Measurements from ENCODE around the gene KCTD12. TPM values are rescaled to one million over a fixed set of nuclear protein-coding genes. Genes with fewer than 3 reads are reported as not detected.
"Not testable (repeated sequence)": the region's sequence is repeated elsewhere in the genome, so short reads cannot be mapped to it uniquely, and the experiment has no call there.

The KCTD12 gene
- total RNA-seq, 1 experiment from 2014 or later = 1.9 TPM

- H3K27ac ChIP-seq (ENCODE audit: low read depth, low read length) = no peak overlapping the region
- RAD21 ChIA-PET (ENCODE audit: low non-redundant PET in 1 of 2, low total read pairs in 2 of 2, uncharacterized antibody in 2 of 2, unreplicated experiment in 2 of 2) = no interaction called here
- no peaks in the 10 kb centered on the region for H3K36me3 ChIP-seq (ENCODE audit: control insufficient read depth in 1 of 2, insufficient read depth in 2 of 2, low read length in 2 of 2)
- no peaks in the 10 kb centered on the region for H3K4me1 ChIP-seq (ENCODE audit: control insufficient read depth in 1 of 2, insufficient read depth in 2 of 2, low read length in 2 of 2)
- H2AFZ ChIP-seq (ENCODE audit: low read depth, low read length, poor library complexity, severe bottlenecking) = no peak overlapping the region
- no TSS peak for BruUV-seq (replicated peaks)
- no peak overlapping the region for H3K4me2 ChIP-seq (ENCODE audit: low read length)
- H3K9me2 ChIP-seq (ENCODE audit: insufficient read depth) = no peaks in the 10 kb centered on the region
- DNase-seq (ENCODE audit: low read depth, low spot score) (peak; percentile 69), ATAC-seq (peak; percentile 84)
- H3K79me2 ChIP-seq (ENCODE audit: insufficient read depth, low read length) = no peaks in the 10 kb centered on the region
- CTCF ChIA-PET = interaction anchor here (0.6 to 1.9 kb wide), 13 partner anchors 8 to 1229 kb away, joined by 3 to 11 read pairs (median 5); no protein-coding TSS in a partner anchor
- H3K27me3 ChIP-seq (ENCODE audit: insufficient read depth, low read length) = peaks cover 20% of the 10 kb centered on the region
- no peaks in the 10 kb centered on the region for H3K9me3 ChIP-seq (ENCODE audit: control insufficient read depth in 1 of 2, insufficient read depth in 1 of 2, low read depth in 1 of 2, low read length in 2 of 2)
- TF ChIP-seq CTCF (IDR thresholded peaks at IDR 0.05 in 2 of 3, conservative IDR thresholded peaks at IDR 0.05 in 1 of 3; ENCODE audit: borderline replicate concordance in 1 of 3, insufficient read depth in 1 of 3, low read depth in 2 of 3, low read length in 2 of 3) (peak; percentile 66 to 98 (median 96)), EGR1 (IDR thresholded peaks at IDR 0.05; ENCODE audit: low read depth) (no peak), RAD21 (IDR thresholded peaks at IDR 0.05; ENCODE audit: low read depth) (peak; percentile 87)
- no peak overlapping the region for H3K4me3 ChIP-seq (replicated peaks in 1 of 2; ENCODE audit: low read depth in 1 of 2, low read length in 2 of 2)
- intact Hi-C loops (cut with micrococcal nuclease) = loop anchor here (1.0 to 10.0 kb wide), 6 partner anchors 430 to 1329 kb away; no protein-coding TSS in a partner anchor
- H3K9ac ChIP-seq (ENCODE audit: low read length) = no peak overlapping the region
- POLR2A ChIA-PET = no interaction called here
- H4K20me1 ChIP-seq (ENCODE audit: insufficient read depth) = no peaks in the 10 kb centered on the region
Measured at GRCh38 chr13:76903544-76904162, 17.4 kb upstream of the KCTD12 start.

GRCh38 chr13:76899066-76899465 is 12.9 kb upstream of the KCTD12 start:
- BruUV-seq (replicated peaks); H3K4me1 ChIP-seq (ENCODE audit: control insufficient read depth in 1 of 2, insufficient read depth in 2 of 2, low read length in 2 of 2); H3K4me3 ChIP-seq (replicated peaks in 1 of 2; ENCODE audit: low read depth in 1 of 2, low read length in 2 of 2); ATAC-seq; POLR2A ChIA-PET; H3K4me2 ChIP-seq (ENCODE audit: low read length); H3K36me3 ChIP-seq (ENCODE audit: control insufficient read depth in 1 of 2, insufficient read depth in 2 of 2, low read length in 2 of 2); intact Hi-C loops (cut with micrococcal nuclease); H3K27ac ChIP-seq (ENCODE audit: low read depth, low read length); H3K9me2 ChIP-seq (ENCODE audit: insufficient read depth); CTCF ChIA-PET; H3K79me2 ChIP-seq (ENCODE audit: insufficient read depth, low read length); H4K20me1 ChIP-seq (ENCODE audit: insufficient read depth); H3K9me3 ChIP-seq (ENCODE audit: control insufficient read depth in 1 of 2, insufficient read depth in 1 of 2, low read depth in 1 of 2, low read length in 2 of 2); H2AFZ ChIP-seq (ENCODE audit: low read depth, low read length, poor library complexity, severe bottlenecking); RAD21 ChIA-PET (ENCODE audit: low non-redundant PET in 1 of 2, low total read pairs in 2 of 2, uncharacterized antibody in 2 of 2, unreplicated experiment in 2 of 2); H3K27me3 ChIP-seq (ENCODE audit: insufficient read depth, low read length); DNase-seq (ENCODE audit: low read depth, low spot score); H3K9ac ChIP-seq (ENCODE audit: low read length): not testable (repeated sequence)

- DNase-seq (ENCODE audit: low read depth, low spot score); H3K4me3 ChIP-seq (replicated peaks in 1 of 2; ENCODE audit: low read depth in 1 of 2, low read length in 2 of 2); H3K4me1 ChIP-seq (ENCODE audit: control insufficient read depth in 1 of 2, insufficient read depth in 2 of 2, low read length in 2 of 2); H3K9me2 ChIP-seq (ENCODE audit: insufficient read depth); CTCF ChIA-PET; BruUV-seq (replicated peaks); H3K27ac ChIP-seq (ENCODE audit: low read depth, low read length); H2AFZ ChIP-seq (ENCODE audit: low read depth, low read length, poor library complexity, severe bottlenecking); H4K20me1 ChIP-seq (ENCODE audit: insufficient read depth); H3K9ac ChIP-seq (ENCODE audit: low read length); H3K27me3 ChIP-seq (ENCODE audit: insufficient read depth, low read length); H3K36me3 ChIP-seq (ENCODE audit: control insufficient read depth in 1 of 2, insufficient read depth in 2 of 2, low read length in 2 of 2); RAD21 ChIA-PET (ENCODE audit: low non-redundant PET in 1 of 2, low total read pairs in 2 of 2, uncharacterized antibody in 2 of 2, unreplicated experiment in 2 of 2); H3K9me3 ChIP-seq (ENCODE audit: control insufficient read depth in 1 of 2, insufficient read depth in 1 of 2, low read depth in 1 of 2, low read length in 2 of 2); POLR2A ChIA-PET; H3K79me2 ChIP-seq (ENCODE audit: insufficient read depth, low read length); intact Hi-C loops (cut with micrococcal nuclease); ATAC-seq; H3K4me2 ChIP-seq (ENCODE audit: low read length): not testable (repeated sequence)
Measured at GRCh38 chr13:76897171-76897570, 11.0 kb upstream of the KCTD12 start.
